Endothelial cell of umbilical vein (primary cell): ENCODE data around the gene SLC22A23.

Experiments
- CTCF ChIP-seq, 2 donors: IDR thresholded peaks; 1 replicate in 1 of 2; 2 replicates in 1 of 2; pipeline ENCODE4 v1.5.1; 2011; ENCODE audit warnings: low read length in 2 of 2, mild to moderate bottlenecking in 2 of 2, moderate library complexity in 2 of 2, control low read depth in 1 of 2, inconsistent platforms in 1 of 2, low read depth in 1 of 2; ENCODE audit not compliant: insufficient read depth in 1 of 2; ENCODE audit errors: extremely low read depth in 1 of 2
- EZH2 ChIP-seq: IDR thresholded peaks from 2 replicates; pipeline ENCODE4 v1.6.1; 2012; ENCODE audit warnings: borderline replicate concordance, low read depth, mild to moderate bottlenecking, moderate library complexity, low read length, inconsistent platforms; ENCODE audit not compliant: severe bottlenecking
- FOS ChIP-seq: IDR thresholded peaks from 2 replicates; pipeline ENCODE4 v1.6.1; 2011; ENCODE audit warnings: mild to moderate bottlenecking, low read length, moderate library complexity, borderline replicate concordance; ENCODE audit not compliant: insufficient read depth
- GATA2 ChIP-seq: IDR thresholded peaks from 2 replicates; pipeline ENCODE4 v1.7.0; 2011; ENCODE audit warnings: low read depth, mild to moderate bottlenecking, moderate library complexity, mixed read lengths, low read length; ENCODE audit not compliant: insufficient read length, insufficient read depth
- JUN ChIP-seq: IDR thresholded peaks from 2 replicates; pipeline ENCODE4 v1.6.1; 2011; ENCODE audit warnings: borderline replicate concordance, low read depth; ENCODE audit not compliant: insufficient read length, insufficient read depth
- MAX ChIP-seq: IDR thresholded peaks from 2 replicates; pipeline ENCODE4 v1.6.1; 2011; ENCODE audit not compliant: insufficient read depth, insufficient read length
- MYC ChIP-seq: IDR thresholded peaks from one replicate; pipeline ENCODE4 v1.6.1; 2011; ENCODE audit warnings: mild to moderate bottlenecking, low read depth, low read length
- POLR2A ChIP-seq: IDR thresholded peaks from 2 replicates; pipeline ENCODE4 v1.6.1; 2012; ENCODE audit warnings: low read depth, mild to moderate bottlenecking, control low read depth, low read length
- POLR2AphosphoS5 ChIP-seq: IDR thresholded peaks from 2 replicates; pipeline ENCODE4 v1.6.1; 2012; ENCODE audit warnings: low read depth, mild to moderate bottlenecking, control low read depth, low read length, moderate library complexity; ENCODE audit not compliant: insufficient read depth

- TF ChIP-seq CTCF (IDR thresholded peaks at IDR 0.05; ENCODE audit: extremely low read depth in 1 of 2, insufficient read depth in 1 of 2, low read depth in 1 of 2, low read length in 2 of 2) = no peak
- TF ChIP-seq POLR2A = no peak
- no peak for TF ChIP-seq POLR2AphosphoS5
- TF ChIP-seq EZH2 = no peak
- TF ChIP-seq MYC = no peak
- TF ChIP-seq MAX = no peak
- no peak for TF ChIP-seq JUN
- no peak for TF ChIP-seq GATA2
- TF ChIP-seq FOS = no peak
Observed at GRCh38 chr6:3253597-3253961, 203.3 kb downstream of the SLC22A23 start.
